GM21723 (cell line): ENCODE data around the gene PRKCB.
"Not testable (repeated sequence)": the region's sequence is repeated elsewhere in the genome, so short reads cannot be mapped to it uniquely, and the experiment has no call there.

Experiments used
- ATAC-seq: cut with Tn5 transposase; IDR thresholded peaks from one replicate; pipeline ENCODE4 v1.9.1; 2021; ENCODE audit warnings: mild to moderate bottlenecking, moderate library complexity; ENCODE audit not compliant: unreplicated experiment

The PRKCB gene

GRCh38 chr16:23900480-23901177 lies 64.8 kb downstream of the PRKCB start:
- no peak for ATAC-seq

DNA sequence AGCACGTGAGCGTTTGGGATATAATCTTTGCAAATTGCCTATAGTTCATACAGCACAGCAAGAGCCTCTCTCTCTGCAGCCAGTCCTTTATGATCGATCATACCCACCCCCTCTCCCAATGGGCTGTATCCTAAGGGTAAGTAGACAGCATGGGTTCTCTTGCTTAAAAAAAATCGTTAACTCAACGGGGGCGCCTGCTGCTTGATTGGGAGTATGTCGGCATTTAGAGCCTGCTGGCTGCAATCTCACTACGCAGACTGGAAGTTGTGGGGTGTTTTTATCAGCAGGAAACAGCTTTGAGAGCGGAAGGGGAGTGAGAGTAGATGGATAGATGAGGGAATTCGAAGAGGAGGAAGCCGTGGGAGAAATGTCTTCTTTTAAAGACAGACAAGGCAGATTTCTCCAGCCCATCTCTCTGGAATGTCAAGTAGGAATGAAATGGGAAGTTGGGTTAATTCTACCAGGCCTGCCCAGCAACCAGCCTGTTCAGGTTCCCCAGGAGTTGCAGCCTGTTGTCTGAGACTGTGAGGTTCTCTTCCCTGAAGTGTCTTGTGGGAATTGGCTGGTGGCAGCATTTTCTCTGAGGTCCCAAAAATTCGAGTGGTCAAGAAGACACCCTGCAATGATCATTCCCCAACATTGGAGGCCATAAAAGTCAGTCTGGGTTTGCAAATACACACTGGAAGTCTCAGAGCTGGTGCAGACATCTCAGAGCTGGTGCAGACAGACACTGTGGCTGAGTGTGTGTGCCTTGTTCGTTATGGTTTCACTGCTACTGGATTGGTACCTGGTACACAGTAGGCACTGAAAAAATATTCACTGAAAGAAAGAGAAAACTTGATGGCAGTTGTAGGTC lies 65.6 kb downstream of the PRKCB start:
- ATAC-seq: no peak

- ATAC-seq: no peak
Measured at GRCh38 chr16:23902034-23902747, 66.4 kb downstream of the PRKCB start.

DNA sequence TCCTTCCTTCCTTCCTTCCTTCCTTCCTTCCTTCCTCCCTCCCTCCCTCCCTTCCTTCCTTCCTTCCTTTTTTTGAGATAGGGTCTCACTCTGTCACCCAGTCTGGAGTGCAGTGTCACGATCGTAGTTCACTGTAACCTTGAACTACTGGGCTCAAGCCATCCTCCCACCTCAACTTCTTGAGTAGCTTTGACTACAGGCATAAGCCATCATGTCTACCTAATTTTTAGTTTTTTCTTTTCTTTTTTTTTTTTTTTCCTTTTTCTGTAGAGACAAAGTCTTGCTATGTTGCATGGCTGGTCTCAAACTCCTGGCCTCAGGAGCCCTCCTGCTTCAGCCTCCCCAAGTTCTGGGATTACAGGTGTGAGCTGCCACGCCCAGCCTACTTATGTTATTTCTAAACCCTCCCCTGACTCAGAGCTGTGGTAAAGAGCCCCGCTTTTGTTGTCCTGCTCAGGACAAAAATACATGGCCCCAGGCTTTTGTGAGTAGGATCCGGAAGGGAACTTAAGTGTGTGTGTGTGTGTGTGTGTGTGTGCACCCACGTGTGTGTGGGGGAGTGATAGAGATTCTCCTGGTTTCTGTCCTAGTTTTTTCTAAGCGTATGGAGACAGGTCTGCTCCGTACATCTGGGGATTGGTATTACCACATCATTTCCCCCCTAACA lies 67.1 kb downstream of the PRKCB start:
- no peak for ATAC-seq

DNA sequence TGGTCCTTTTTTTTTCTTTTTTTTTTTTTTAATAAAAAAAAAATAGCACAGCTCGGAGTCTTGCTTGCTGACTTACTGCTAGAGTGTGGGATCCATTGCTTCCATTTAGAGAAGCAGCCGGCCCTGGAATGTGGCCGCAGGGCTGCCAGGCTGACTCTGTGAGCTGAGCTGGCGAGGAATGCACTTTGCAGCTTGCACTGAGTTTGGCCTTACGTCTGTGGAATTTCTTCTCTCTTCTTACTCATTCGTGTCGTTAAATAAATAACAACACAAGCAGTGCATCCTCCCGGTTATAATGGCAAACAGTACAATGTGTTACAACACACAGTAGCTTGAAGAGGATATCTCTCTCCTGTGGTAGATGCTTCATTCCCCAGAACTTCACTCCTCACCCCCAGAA lies 69.2 kb downstream of the PRKCB start:
- ATAC-seq: no peak

DNA sequence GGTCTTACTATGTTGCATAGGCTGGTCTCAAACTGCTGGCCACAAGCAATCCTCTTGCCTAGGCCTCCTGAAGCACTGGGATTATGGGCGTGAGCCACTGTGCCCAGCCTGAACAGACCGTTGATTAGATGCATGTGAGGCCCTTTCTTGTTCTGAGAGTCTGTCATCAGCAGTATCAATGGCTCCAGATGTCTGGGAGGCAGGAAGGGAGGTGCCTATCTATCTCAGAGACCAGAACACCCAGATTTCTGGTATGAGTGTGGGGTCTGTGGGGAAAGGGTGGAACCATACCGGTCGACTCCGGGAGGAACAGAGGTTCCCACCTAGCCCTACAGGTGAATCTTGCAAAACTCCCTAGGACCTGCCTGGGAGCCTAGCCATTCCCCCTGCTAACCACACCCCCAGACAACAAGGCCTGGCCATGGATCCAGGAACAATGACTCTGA lies 71.7 kb downstream of the PRKCB start:
- ATAC-seq: no peak

DNA sequence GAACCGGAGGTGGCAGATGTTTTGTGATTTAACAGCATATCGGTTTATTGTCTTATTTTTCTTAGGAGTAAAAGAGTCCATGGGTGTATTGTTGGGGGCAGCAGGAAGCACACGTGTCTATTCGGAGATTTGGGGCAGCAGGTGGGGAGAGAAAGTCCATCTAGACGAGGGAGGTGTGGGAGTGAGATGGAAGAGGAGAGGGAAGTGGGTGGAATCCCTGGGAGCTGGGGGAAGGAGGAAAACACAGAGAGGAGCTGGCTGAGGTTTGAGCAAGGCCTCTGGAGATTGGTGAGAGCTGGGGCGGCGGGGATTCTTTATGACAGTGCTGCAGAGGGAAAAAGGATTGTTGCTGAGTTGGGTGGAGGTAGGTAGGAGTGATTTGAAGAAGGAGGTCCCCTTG lies 72.1 kb downstream of the PRKCB start:
- ATAC-seq: no peak

GRCh38 chr16:23908790-23909189 lies 73.0 kb downstream of the PRKCB start:
- ATAC-seq: no peak

- ATAC-seq: no peak
Measured at GRCh38 chr16:23909792-23910418, 74.1 kb downstream of the PRKCB start.

- no peak for ATAC-seq
Measured at GRCh38 chr16:23914946-23915530, 79.3 kb downstream of the PRKCB start.

GRCh38 chr16:23916552-23916951 lies 80.8 kb downstream of the PRKCB start:
- ATAC-seq: not testable (repeated sequence)

GRCh38 chr16:23917621-23918020 lies 81.8 kb downstream of the PRKCB start:
- no peak for ATAC-seq

DNA sequence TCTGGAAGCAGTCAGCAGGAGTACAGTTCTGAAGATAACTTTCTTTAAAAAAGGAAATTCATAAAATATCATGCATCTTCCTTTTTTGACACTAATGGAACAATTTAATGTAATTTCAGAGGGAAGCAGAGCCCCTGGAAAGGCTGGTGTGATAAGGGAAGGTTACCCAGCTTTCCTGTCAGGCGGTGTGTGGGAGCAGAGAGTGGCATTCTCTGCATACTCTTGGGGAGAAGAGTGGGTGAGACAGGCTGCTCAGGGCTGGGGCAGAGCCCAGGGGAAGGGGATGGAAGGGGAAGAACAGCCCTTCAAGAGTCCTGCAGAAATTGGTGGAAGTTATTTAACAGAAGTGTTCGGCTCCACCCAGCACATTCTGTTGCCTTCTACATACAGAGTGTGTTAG lies 84.7 kb downstream of the PRKCB start:
- no peak for ATAC-seq

DNA sequence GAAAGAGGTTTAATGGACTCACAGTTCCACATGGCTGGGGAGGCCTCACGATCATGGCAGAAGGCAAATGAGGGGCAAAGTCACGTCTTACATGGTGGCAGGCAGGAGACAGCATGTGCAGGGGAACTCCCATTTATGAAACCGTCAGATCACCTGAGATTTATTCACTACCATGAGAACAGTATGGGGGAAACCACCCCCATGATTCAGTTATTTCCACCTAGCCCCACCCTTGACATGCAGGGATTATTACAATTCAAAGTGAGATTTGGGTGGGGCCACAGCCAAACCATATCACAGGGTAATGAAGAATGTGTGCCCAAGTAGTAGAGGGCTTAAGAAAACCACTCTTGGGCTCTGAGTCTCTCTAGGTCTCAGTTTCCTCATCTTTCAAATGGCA lies 85.1 kb downstream of the PRKCB start:
- ATAC-seq: no peak

DNA sequence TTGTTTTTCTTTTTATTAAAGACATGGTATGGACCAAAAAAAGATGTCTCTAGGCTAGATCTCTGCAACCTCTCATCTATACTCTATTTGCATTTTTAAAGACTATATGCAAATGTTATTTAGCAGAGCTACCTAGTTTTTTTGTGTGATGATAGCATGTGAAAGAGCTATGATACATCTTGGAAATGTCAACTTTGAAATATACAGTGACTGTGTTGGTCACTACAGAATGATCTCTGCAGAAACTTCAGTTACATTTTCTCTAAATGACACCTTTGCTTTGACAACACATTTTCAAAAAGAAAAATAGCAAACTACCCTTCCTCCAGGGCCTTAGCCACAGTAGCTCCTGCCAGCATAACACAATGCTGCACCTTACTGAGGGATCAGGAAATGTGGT lies 86.6 kb downstream of the PRKCB start:
- ATAC-seq: no peak

GRCh38 chr16:23924128-23924527 lies 88.3 kb downstream of the PRKCB start:
- no peak for ATAC-seq

GRCh38 chr16:23927796-23928195 lies 92.0 kb downstream of the PRKCB start:
- ATAC-seq: no peak

DNA sequence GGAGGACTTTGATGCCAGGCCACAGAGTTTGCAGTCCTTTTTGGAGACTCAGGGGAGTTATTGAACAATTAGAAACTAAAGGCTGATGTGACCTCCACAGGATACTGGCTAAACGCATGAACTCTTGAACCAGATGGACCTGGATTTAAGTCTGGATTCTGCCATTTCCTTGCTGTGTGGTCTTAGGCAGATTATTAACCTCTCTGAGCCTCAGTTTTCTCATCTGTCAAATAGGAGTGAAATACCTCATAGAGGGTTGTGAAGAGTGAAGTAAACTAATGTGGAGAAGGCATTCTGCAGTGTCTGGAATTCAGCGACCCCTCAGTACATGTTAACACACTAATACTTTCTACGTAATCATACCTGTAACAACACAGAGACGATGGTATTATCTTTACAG lies 93.5 kb downstream of the PRKCB start:
- ATAC-seq: no peak

GRCh38 chr16:23929856-23930255 lies 94.1 kb downstream of the PRKCB start:
- no peak for ATAC-seq

GRCh38 chr16:23930791-23931190 lies 95.0 kb downstream of the PRKCB start:
- ATAC-seq: no peak
